Right atrium auricular region (tissue), 2 donors: ENCODE results near the gene MTUS2. TPM values are rescaled to one million over a fixed set of nuclear protein-coding genes. Genes with fewer than 3 reads are reported as not detected.
A peak's percentile ranks its signal among the peaks of the same experiment; 100 is the strongest.

Experiments used
- DNase-seq: peaks from one replicate; pipeline ENCODE4 v3.0.0-alpha.2; 2019; ENCODE audit warnings: low spot score
- H3K27ac ChIP-seq, 2 donors: fragments of 200-600 bp; sonication (generic); 1 replicate in 1 of 2; 2 replicates in 1 of 2; pipeline ENCODE4 v1.5.1; 2016 to 2019
- H3K27me3 ChIP-seq, 2 donors: fragments of 200-600 bp; sonication (generic); one replicate each; pipeline versions ENCODE4 v1.5.1 to v1.6.0; 2017 to 2019
- H3K36me3 ChIP-seq: fragments of 200-600 bp; sonication (generic); one replicate; pipeline ENCODE4 v1.5.1; 2016
- H3K4me1 ChIP-seq, 2 donors: fragments of 200-600 bp; sonication (generic); one replicate each; pipeline versions ENCODE4 v1.5.1 to v1.6.0; 2017 to 2019
- H3K4me3 ChIP-seq, 2 donors: fragments of 200-600 bp; sonication (generic); 1 replicate in 1 of 2; 2 replicates in 1 of 2; pipeline ENCODE4 v1.5.1; 2017 to 2019; ENCODE audit warnings: mild to moderate bottlenecking in 1 of 2, moderate library complexity in 1 of 2
- H3K9me3 ChIP-seq, 2 donors: fragments of 200-600 bp; sonication (generic); one replicate each; pipeline ENCODE4 v1.5.1; 2019
- CTCF ChIP-seq, 2 donors: fragments of 200-600 bp; sonication (generic); IDR thresholded peaks; one replicate each; pipeline ENCODE4 v1.5.1; 2019; ENCODE audit warnings: antibody characterized with exemption in 2 of 2
- total RNA-seq, 2 donors: library from RNA; depleted of rRNA; stranded (reverse); fragments of >200 nt; gene quantifications; one replicate each; pipeline ENCODE4 v1.1.0, GENCODE V29; 2016

The MTUS2 gene
- total RNA-seq, 2 donors from 2014 or later: 34.6 to 142 TPM

- TF ChIP-seq CTCF (IDR thresholded peaks at IDR 0.05): no peak
- H3K27ac ChIP-seq: no peak overlapping the region
- H3K36me3 ChIP-seq: no peaks in the 10 kb centered on the region
- H3K9me3 ChIP-seq: no peaks in the 10 kb centered on the region
- no peak for DNase-seq
- peaks cover 0 to 17% of the 10 kb centered on the region in 2 donors for H3K4me1 ChIP-seq
- no peak overlapping the region for H3K4me3 ChIP-seq
- no peaks in the 10 kb centered on the region for H3K27me3 ChIP-seq
These were observed 629.6 kb downstream of the MTUS2 start for GRCh38 chr13:29449726-29450125.

- Histone ChIP-seq H3K27ac (no peak overlapping the region), H3K36me3 (no peaks in the 10 kb centered on the region), H3K27me3 (no peaks in the 10 kb centered on the region)
These were observed 631.8 kb downstream of the MTUS2 start for GRCh38 chr13:29451976-29452375.

GRCh38 chr13:29452773-29453616 is 632.9 kb downstream of the MTUS2 start:
- peak overlapping the region in 1 of 2 donors; percentile 19 for H3K27ac ChIP-seq

More at GRCh38 chr13:29451976-29452375, 631.8 kb downstream of the MTUS2 start:
- DNase-seq: no peak
- no peak for TF ChIP-seq CTCF (IDR thresholded peaks at IDR 0.05)
- H3K4me3 ChIP-seq: no peak overlapping the region
- no peaks in the 10 kb centered on the region for H3K9me3 ChIP-seq
- peaks cover 0 to 17% of the 10 kb centered on the region in 2 donors for H3K4me1 ChIP-seq

GRCh38 chr13:29453617-29454011 is 633.5 kb downstream of the MTUS2 start:
- H3K27ac ChIP-seq: peak overlapping the region in 1 of 2 donors; percentile 19

More at GRCh38 chr13:29452773-29453616, 632.9 kb downstream of the MTUS2 start:
- Histone ChIP-seq H3K4me3 (no peak overlapping the region), H3K27me3 (no peaks in the 10 kb centered on the region), H3K4me1 (peaks cover 0 to 17% of the 10 kb centered on the region in 2 donors), H3K9me3 (no peaks in the 10 kb centered on the region), H3K36me3 (no peaks in the 10 kb centered on the region)
- no peak for DNase-seq
- TF ChIP-seq CTCF (IDR thresholded peaks at IDR 0.05): no peak

GRCh38 chr13:29454931-29455481 is 634.9 kb downstream of the MTUS2 start:
- peak in 1 of 2 donors; percentile 30 for TF ChIP-seq CTCF (IDR thresholded peaks at IDR 0.05)
- Histone ChIP-seq H3K27me3 (no peaks in the 10 kb centered on the region), H3K4me1 (peaks cover 0 to 17% of the 10 kb centered on the region in 2 donors), H3K9me3 (no peaks in the 10 kb centered on the region), H3K4me3 (no peak overlapping the region), H3K36me3 (no peaks in the 10 kb centered on the region), H3K27ac (peak overlapping the region in 1 of 2 donors; percentile 61)
- DNase-seq: no peak

More at GRCh38 chr13:29453617-29454011, 633.5 kb downstream of the MTUS2 start:
- H3K36me3 ChIP-seq: no peaks in the 10 kb centered on the region
- no peaks in the 10 kb centered on the region for H3K9me3 ChIP-seq
- TF ChIP-seq CTCF (IDR thresholded peaks at IDR 0.05): no peak
- no peak overlapping the region for H3K4me3 ChIP-seq
- no peaks in the 10 kb centered on the region for H3K27me3 ChIP-seq
- DNase-seq: no peak
- peaks cover 0 to 17% of the 10 kb centered on the region in 2 donors for H3K4me1 ChIP-seq
